Measurements from ENCODE around the gene TERC.

Gene TERC

DNA sequence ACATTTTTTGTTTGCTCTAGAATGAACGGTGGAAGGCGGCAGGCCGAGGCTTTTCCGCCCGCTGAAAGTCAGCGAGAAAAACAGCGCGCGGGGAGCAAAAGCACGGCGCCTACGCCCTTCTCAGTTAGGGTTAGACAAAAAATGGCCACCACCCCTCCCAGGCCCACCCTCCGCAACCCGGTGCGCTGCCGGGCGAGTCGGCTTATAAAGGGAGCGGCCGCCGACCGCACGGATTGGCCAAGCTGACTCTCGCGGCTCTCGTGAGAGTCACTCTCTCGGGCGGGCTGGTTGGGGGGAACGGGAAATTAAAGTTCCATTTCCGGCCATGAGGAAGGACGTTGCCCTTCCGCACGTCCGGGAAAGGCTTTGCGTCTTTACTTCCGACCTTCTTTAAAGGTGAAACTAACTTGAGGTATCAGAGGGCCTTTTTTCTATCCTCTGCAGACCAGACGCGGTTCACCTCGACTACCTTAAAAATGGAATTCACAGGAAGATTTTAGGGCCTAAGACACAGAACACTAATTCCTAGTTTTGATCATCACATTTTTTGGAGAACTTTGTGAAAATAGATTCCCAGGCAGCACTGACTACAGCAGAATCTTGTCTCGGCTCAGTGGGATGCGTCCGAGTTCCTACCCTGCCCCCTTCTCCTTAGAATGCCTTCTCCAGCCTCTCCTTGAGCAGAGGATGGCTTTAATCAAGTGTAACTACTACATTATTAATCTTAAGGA is at the start of gene TERC:
Gene TERC, minus strand, starts transcription at position 179 of the 731 bp plus-strand sequence.
- peak; percentile 92 for DNase-seq

DNA sequence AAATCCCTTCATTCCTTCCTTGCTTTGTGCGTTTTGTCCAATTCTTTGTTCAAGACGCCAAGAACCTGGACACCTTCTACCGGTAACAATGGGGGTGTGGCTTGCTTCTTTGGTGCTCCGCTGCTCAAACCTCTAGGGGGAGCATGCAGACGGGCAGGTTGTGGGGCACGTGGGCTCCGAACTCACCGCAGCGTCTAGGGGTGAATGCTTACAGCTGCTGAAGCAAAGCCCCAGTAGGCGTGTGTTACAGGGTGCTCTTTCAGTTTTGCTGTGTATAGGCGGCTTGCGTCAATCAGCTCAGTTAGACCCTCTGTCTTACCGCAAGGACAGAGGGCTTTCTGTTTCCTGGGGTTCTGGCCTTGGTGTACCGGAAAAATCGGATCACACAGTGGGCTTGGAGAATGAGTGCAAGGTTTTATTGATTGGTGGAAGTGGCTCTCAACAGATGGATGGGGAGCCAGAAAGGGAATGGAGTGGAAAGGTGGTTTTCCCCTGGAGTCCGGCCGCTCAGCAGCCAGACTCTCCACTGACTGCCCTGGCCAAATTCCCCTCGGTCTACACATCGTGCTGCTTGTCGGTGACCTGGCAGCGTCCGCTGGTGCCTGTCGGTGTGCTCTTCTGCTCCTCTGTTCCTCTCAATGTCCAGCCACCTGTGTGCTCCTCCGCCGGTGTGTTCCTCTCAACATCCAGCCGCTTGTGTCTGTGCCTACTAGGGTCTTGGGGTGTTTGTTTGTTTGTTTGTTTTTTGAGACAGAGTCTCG is 49.1 kb upstream of the TERC start:
- DNase-seq, result peak; percentile 67

DNA sequence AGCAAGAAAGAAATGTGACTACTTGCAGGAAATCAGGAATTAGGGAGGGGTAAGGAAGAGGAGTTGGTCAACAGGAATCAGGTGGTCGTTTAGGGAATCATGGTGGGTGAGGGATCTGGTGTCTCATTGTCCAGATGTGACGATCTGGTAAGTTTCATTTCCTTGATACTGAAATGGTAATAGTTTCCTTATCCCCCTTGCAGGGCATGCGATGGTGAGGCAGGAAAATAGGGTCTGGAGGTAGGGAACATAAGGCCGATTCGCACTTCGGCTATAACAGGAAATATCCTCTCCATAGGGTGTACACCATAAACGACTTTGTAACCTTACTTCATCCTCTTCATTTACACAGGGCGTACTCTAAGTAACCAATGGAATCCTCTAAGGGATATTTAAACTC is 48.4 kb upstream of the TERC start:
- no peak for DNase-seq

DNA sequence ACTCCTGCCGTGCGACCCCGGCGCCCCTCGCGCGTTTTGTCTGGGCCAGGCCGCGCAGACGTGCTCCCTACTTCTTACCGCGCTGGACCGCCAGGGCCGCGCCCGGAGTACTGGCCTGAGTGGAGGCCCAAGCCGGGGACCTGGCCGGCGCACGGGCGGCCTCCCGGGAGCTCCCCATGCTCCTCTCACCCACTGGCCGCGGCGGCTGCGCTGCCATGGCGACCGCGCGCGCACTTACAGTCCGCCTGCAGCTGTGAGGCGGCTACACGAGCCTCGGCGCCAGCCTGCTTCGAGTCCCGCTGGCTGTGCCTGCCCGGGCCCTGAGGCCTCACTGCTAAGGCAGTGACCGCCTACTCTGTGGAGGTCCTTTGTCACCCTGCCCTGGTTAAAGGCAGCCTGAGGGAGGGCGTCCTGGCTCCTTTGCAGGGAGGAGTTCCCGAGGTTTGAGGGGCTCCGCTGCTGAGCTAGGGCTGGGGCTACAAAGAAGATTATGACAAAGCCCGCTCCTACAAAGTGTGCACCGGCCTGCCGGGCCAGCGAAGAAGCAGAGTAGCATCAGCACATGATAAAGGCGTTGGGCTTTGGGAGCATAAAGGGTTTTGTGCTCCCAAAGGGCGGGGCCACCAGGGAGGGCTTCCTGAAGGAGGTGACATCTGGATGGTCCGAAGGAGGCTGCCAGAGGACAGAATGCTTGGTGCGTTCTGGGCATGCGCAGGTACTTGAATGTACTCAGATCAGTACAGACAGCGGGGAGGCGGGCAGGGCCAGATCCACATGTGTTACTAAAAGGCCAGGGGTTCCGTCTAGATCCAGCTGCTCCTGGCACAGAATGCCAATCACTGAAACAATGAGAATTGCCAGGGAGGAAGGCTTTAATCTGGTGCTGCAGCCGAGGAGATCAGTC is 47.7 kb upstream of the TERC start, which contains the start of the genes LRRC34 and LRRIQ4:
Gene LRRC34, minus strand, starts transcription at position 573 of the 904 bp plus-strand sequence. Its CDS starts 356 bp downstream, at position 217.
Gene LRRIQ4, plus strand, starts transcription at position 539 of the 904 bp plus-strand sequence. CDS start 9,052 bp downstream, outside the sequence.
- peak; percentile 83 for DNase-seq

DNA sequence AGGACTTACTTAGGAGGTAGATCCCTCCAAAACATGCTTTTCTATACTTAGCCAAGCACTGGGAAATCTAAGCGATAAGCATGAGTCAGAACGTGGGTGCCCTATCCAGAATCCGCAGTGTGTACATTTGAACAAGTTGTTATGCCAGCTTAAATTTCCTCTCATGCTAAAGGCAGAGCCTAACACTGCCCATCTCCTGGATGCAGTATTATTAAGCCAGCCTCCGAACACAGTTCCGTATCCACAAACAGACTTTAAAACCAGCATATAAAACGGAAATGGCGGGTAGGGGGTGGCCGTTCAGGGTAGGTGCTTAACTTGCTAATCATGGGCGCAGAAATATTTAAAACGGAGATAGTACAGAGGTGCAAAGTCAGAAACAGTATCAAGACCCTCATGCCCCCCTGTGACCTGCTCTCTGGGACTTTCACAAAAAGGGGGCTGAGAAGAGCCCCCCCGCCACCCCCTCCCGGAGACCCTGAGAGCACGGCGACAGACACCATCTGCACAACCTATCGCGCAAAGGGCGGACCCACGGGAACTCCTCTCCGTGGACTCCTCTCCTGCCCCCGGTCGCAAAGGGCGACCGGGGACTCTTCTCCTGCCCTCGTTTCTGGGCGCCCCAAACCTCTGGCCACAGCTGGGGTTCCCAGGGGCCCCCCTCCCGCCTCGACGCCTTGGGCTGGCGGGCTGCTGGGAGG is 46.9 kb upstream of the TERC start:
- DNase-seq, result peak; percentile 47

DNA sequence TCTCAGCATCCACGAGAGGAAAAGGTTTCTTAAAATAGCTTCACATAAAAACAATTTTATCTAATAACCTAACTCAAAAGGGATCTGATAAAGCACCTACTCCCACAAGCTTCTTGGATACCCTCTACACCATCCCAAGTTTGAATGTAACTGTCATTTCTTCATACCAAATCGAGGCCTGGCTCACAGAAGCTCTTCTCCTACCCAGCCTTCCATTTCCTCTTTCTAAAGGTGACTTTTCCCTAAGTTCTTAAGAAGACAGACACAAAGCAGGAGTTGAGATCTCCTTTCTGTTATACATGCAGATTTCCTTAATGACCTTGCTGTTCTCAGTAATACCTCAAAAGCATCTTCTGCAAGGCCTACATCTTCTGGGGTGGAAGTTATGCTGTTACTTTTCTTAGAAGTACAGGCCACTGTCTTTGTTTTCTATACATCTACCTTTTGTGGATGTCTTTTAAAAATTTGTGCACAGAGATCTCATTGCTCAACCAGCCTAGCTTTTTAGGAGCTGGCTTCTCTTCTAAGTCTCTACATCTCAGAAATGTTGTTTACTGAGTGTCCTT is 44.5 kb upstream of the TERC start:
- no peak for DNase-seq

DNA sequence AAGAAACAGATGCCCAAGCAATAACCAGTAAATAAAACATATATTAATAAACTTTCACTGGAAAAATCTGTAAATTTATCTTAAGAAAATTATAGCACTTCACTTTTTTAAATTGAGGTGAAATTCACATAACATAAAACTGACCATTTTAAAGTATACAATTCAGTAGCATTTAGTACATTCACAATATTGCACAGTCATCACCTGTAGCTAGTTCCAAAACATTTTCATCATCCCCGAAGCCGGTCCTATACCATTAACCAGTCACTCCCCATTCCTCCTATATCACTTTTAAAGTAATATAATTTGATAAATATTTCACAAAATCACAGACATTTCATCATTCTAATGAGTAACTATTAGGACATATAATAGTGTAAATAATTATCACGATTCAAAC is 39.8 kb upstream of the TERC start:
- DNase-seq, result no peak

DNA sequence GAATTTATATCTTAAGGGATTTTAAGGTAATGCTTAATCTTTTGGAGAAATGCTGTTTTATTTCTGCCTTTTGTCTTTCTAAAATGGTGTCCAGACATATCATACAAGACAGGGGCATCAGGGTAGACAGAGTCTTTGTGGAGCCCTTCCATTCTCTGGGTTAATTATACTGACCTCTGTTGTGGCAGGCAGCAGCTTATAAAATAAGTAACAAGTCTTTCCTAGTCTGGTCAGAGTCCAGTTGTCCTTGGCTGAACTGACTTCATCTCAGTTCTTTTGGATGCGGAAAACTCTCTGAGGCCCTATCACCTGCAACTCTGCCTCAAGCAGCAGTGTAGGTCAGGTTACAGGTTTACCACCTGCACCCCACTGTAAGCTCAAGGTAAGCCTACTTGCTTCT is 27.5 kb upstream of the TERC start:
- no peak for DNase-seq

DNA sequence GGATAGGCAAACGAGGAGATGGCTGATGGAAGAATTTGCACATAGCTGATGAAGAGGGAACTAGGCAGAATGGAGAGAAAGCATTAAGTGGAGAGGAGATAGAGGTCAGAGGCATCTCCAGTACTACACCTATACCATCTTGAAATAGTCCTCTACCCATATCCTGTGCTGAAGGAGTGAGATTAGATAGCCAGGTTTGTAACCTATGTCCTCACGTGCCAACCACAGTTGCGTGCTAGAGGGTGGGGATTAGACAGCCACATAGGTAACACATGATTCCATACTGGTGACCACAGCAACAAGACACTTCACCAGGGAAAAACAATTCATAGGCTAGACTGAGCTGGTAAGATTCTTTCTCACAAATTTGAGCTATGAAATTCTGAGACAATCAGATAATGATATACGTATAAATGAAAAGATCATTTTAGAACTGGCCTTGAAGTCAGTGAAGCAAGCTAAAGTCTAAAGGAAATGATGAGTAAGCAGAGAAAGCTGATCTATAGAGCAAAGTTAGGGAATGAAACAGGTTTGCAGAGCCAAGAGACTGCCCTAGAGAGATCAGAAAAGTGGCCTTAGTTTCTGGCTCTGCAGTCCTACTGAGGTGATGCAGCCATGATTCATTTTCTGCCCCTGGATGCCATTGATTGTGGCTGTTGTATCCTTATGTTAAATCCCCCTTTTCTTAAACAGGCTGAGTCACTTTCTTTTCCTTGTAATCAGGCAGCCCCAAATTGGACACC is 26.0 kb upstream of the TERC start:
- DNase-seq, result no peak

DNA sequence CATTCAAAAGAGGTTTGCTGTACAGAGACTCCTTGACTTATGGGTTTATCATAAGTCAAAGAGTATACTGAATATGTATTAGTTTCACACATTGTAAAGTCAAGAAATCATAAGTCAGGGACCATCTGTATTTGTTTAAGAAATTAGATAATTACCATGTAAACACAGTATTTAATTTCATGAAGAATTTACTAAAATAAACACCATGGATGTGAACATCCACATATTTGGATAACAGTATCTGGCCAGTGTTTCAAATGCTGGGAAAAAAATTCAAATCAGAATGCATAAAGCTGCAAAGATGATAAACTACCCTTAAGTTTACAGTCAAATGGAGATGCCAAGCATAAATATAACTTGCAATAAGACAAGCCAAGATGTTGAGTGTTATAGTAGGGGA is 25.4 kb upstream of the TERC start:
- no peak for DNase-seq

DNA sequence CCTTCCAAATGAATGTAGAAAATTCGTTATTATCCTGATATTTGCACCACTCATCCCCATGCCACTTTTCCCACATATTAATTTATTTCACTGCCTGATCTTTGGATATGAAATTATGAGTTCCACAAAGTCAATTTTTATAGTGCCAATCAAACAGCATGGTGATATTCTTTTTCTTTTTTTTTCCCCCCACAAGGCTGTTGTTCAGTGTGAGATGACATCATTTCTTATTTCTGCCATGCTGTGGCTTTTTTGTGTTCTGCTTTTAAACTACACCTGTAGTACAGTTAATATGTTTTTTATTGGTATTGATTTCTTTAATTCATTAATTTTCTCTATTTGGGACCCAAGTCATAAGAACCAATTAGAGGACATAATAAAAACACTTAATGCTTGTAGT is 22.9 kb upstream of the TERC start:
- DNase-seq, result no peak

DNA sequence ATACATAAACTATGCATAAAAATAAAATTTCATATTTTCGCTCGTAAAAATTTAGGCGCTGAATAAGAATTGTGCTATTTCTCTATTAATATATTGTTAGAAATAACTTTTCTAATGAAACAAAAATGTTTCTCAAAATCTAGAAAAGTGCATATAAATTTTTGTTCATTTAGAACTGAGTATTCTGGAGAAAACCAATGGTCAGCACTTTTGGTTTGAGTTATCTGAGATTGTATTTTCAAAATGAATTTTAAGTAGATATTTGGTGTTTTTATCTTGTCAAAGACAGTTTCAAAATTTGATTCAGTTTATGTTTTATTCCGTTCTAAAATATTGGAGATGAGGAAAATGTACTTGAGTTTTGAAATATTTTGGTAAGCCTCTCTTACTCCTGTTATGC is 22.3 kb upstream of the TERC start:
- DNase-seq, result no peak

DNA sequence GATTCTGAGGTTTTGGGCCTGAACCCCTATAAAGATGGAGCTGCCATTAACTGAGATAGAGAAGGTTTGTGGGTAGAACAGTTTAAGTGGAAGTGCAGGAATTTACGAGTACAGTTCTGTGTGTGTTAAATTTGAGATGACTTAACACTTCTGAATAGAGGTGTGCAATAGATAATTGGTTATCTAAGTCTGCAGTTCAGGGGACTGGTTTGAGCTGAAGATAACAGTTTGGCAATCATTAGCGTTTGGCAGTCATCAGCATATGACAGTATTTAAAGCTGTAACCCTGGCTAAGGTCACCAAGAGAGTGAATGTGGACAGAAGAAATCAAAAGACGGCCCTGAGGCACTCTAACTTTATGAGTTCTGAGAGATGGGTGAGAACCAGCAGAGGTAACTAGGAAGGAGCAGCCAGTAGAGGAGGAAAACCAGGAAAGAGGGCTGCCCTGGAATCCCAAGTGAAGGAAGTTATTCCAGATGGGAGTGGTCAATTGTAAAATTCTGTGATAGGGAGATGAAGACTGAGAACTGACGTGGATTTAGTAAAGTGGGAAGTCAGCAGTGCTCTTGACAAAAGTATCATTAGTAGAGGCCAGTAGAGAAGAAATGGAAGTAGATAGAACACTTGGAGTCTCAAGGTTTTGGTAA is 16.5 kb upstream of the TERC start:
- DNase-seq, result no peak

DNA sequence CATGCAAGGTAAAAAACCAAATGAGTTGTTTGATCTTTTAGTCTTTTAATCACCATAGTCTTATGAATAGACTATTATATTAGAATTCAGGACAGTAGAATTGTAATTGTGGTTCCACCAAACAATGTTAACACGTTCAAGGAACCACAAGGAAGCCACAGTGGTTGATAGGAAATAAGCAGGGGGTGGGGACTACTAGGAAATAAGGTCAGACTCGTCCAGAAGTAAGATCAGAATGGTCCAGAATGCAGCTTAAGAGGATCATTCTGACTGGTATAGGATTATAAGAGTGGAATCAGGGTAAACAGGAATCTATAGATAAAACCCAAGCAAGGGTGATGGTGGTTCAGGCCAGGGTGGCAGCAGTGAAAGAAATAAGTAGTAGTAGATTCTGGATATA is 15.9 kb upstream of the TERC start:
- no peak for DNase-seq

DNA sequence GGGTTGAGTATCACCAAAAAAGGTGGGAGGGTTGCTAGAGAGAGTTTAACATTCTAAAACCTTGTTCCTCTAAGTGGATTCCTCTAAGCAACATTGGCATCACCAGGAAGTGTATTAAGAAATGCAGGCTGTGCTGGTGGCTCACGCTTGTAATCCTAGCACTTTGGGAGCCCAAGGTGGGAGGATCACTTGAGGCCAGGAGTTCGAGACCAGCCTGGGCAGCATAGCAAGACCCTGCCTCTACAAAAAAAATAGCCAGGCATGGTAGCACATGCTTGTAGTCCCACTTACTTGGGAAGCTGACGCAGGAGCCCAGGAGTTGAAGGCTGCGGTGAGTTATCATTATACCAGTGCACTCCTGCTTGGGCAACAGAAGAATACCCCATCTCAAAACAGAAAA is 13.0 kb upstream of the TERC start:
- DNase-seq, result no peak

DNA sequence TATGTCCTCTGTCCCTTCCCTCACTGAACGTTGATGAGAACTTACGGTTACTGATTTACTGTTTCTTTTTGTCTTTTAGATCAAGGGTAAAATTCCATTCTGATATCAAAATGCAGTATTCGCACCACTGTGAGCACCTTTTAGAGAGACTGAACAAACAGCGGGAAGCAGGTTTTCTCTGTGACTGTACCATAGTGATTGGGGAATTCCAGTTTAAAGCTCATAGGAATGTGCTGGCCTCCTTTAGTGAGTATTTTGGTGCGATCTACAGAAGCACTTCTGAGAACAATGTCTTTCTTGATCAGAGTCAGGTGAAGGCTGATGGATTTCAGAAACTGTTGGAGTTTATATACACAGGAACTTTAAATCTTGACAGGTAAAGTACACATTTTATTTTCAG is 9.3 kb upstream of the TERC start:
- no peak for DNase-seq

DNA sequence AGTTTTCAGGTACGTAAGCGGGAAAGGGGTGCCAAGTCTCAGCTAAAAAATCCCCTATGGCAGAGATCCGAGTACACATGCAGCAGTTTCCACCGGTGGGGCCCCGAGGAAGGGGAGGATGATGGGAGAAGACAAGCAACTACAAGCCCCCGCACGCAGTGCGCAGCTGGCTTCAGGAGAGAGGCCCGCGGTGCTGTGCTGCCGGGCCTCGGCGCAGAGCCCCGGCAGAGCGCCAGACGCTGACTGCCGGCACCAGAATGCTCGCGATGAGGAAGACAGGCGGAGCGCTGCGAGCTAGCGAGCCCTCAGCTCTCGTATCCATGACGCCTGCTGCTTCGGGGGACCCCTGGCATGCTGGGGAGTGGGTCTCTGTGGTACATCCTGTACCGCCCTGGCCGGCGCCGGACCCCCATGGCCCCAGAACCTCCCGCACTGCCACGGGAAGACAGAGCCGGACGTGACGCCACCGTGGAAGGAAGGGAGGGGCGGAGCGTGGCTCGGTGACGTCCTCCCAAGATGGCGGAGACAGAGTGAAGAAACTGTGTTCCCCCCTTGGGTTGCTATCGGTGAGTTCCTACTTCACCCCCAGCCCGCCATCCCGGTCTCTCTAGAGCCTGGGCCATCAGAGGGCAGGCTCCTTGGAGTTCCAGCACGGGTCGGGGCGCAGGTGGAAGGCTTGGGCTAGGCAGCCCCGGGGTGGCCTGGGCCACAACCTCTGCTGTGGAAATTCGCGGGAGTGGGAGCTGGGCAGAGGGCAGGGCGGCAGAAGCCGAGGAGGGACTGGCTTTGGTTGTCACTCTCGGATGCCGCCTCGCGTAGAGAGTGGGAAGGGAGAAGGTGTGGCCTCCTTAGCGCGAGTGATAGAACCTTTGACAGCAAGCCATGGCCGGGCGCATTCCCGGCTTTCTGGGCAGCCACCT is 8.3 kb upstream of the TERC start, which contains the start of gene MYNN:
Gene MYNN, plus strand, starts transcription at position 500 of the 920 bp plus-strand sequence. CDS start 900 bp downstream, outside the sequence.
- peak; percentile 78 for DNase-seq

DNA sequence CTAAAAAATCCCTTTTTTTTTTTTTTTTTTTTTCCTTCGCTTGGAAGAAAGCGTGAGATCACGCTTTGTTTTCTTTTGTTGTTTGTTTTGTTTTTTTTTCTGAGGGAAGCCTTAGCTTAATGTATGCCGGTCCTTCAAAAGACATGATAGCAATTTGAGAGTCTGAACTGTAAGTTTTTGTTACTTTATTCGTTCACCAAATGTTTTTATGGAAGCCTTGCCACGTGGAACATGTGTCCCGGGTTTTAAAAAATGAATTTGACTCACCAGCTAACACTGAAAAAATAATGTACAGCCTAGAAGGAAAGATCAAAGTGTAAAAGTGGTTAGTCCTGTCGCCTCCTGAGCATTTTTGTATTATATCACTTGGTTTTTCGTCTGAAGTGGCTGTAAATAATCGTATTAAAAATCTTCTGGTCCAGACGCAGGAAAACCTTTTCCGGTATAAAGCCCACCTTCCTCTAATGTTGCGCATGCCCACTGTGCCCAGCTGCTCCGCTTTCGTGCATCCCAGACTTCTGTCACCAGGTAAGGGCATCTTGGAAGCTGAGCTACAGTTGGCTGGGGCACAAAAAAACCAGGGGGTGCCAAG is 7.5 kb upstream of the TERC start:
- DNase-seq, result peak; percentile 79
